GM21360 (cell line): Measurements from ENCODE around the gene PDK4.

Experiments used
- ATAC-seq: cut with Tn5 transposase; IDR thresholded peaks from one replicate; pipeline ENCODE4 v1.9.1; 2021; ENCODE audit warnings: mild to moderate bottlenecking, moderate library complexity; ENCODE audit not compliant: unreplicated experiment

PDK4 gene

GRCh38 chr7:95596198-95597063 is at the start of gene PDK4:
Gene PDK4, minus strand, starts transcription at chr7:95596516. Its CDS starts 223 bp downstream, at chr7:95596293.
- no peak for ATAC-seq

- ATAC-seq = no peak
Measured at GRCh38 chr7:95642173-95642572, 45.9 kb upstream of the PDK4 start.

GRCh38 chr7:95636140-95636940 is 40.0 kb upstream of the PDK4 start:
- no peak for ATAC-seq

GRCh38 chr7:95632609-95633008 is 36.3 kb upstream of the PDK4 start:
- no peak for ATAC-seq

GRCh38 chr7:95631527-95631926 is 35.2 kb upstream of the PDK4 start:
- ATAC-seq = no peak

GRCh38 chr7:95630702-95631458 is 34.6 kb upstream of the PDK4 start:
- no peak for ATAC-seq

GRCh38 chr7:95628831-95629439 is 32.6 kb upstream of the PDK4 start:
- no peak for ATAC-seq

- no peak for ATAC-seq
Measured at GRCh38 chr7:95623788-95624187, 27.5 kb upstream of the PDK4 start.

- no peak for ATAC-seq
Measured at GRCh38 chr7:95622859-95623258, 26.5 kb upstream of the PDK4 start.

- ATAC-seq = no peak
Measured at GRCh38 chr7:95622001-95622549, 25.8 kb upstream of the PDK4 start.

GRCh38 chr7:95621404-95621803 is 25.1 kb upstream of the PDK4 start:
- no peak for ATAC-seq

- ATAC-seq = no peak
Measured at GRCh38 chr7:95620631-95621030, 24.3 kb upstream of the PDK4 start.

- ATAC-seq = no peak
Measured at GRCh38 chr7:95619921-95620320, 23.6 kb upstream of the PDK4 start.

- ATAC-seq = no peak
Measured at GRCh38 chr7:95619517-95619916, 23.2 kb upstream of the PDK4 start.

GRCh38 chr7:95614442-95614940 is 18.2 kb upstream of the PDK4 start:
- ATAC-seq = no peak

- no peak for ATAC-seq
Measured at GRCh38 chr7:95611224-95611623, 14.9 kb upstream of the PDK4 start.

- ATAC-seq = no peak
Measured at GRCh38 chr7:95609277-95609971, 13.1 kb upstream of the PDK4 start.

- peak; percentile 94 for ATAC-seq
Measured at GRCh38 chr7:95608359-95609173, 12.2 kb upstream of the PDK4 start.

GRCh38 chr7:95607561-95607960 is 11.2 kb upstream of the PDK4 start:
- ATAC-seq = no peak
